NK-92 treated with Interleukin-12 subunit alpha and Interleukin-12 subunit beta, amount 100 ng/mL, for 24 hours (cell line): ENCODE data around the gene RCC1.
"Not testable (repeated sequence)": the region's sequence is repeated elsewhere in the genome, so short reads cannot be mapped to it uniquely, and the experiment has no call there.

Experiments
- DNase-seq: peaks from one replicate; lab custom pipeline; 2025; lab: John Stamatoyannopoulos, UW

Gene RCC1, protein sequence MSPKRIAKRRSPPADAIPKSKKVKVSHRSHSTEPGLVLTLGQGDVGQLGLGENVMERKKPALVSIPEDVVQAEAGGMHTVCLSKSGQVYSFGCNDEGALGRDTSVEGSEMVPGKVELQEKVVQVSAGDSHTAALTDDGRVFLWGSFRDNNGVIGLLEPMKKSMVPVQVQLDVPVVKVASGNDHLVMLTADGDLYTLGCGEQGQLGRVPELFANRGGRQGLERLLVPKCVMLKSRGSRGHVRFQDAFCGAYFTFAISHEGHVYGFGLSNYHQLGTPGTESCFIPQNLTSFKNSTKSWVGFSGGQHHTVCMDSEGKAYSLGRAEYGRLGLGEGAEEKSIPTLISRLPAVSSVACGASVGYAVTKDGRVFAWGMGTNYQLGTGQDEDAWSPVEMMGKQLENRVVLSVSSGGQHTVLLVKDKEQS

GRCh38 chr1:28505406-28506187 lies at the start of gene RCC1:
Gene RCC1, plus strand, starts transcription at chr1:28506043. Its CDS starts 23,824 bp downstream, at chr1:28529867.
- DNase-seq: peak; percentile 94

DNA sequence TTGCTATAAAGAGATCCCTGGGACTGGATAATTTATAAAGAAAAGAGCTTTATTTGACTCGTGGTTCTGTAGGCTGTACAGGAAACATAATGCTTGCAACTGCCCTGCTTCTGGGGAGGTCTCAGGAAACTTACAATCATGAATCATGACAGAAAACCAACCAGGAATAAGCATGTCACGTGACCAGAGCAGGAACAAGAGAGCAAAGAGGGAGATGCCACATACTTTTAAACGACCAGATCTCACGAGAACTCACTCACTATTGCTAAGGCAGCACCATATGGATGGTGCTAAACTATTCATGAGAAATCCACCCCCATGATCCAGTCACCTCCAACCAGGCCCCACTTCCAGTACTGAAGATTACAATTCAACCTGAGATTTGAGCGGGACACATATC lies 49.8 kb upstream of the RCC1 start:
- DNase-seq: no peak

GRCh38 chr1:28457678-28458077 lies 48.2 kb upstream of the RCC1 start:
- DNase-seq: no peak

- DNase-seq: no peak
Observed at GRCh38 chr1:28458237-28459228, 47.3 kb upstream of the RCC1 start.

- DNase-seq: no peak
Observed at GRCh38 chr1:28466226-28466778, 39.5 kb upstream of the RCC1 start.

DNA sequence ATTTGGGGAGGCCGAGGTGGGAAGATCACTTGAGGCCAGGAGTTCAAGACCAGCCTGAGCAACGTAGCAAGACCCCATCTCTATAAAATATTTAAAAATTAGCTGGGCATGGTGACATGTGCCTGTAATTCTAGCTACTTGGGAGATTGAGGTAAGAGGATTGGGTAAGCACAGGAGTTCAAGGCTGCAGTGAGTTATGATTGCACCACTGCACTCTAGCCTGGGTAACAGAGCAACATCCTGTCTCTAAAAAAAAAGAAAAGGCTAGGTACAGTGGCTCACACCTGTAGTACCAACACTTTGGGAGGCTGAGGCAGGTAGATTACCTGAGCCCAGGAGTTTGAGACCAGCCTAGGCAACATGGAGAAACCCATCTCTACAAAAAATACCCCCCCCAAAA lies 35.7 kb upstream of the RCC1 start:
- DNase-seq: no peak

DNA sequence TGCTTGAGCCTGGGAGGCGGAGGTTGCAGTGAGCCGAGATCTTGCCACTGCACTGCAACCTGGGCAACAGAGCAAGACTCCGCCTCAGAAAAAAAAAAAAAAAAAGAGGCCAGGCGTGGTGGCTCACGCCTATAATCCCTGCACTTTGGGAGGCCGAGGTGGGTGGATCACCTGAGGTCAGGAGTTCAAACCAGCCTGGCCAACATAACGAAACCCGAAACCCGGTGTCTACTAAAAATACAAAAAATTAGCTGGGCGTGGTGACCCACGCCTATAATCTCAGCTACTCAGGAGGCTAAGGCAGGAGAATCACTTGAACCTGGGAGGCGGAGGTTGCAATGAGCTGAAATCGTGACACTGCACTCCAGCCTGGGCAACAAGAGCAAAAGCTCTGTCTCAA lies 26.3 kb upstream of the RCC1 start:
- not testable (repeated sequence) for DNase-seq

GRCh38 chr1:28480308-28480707 lies 25.5 kb upstream of the RCC1 start:
- no peak for DNase-seq

GRCh38 chr1:28482138-28482537 lies 23.7 kb upstream of the RCC1 start:
- no peak for DNase-seq

DNA sequence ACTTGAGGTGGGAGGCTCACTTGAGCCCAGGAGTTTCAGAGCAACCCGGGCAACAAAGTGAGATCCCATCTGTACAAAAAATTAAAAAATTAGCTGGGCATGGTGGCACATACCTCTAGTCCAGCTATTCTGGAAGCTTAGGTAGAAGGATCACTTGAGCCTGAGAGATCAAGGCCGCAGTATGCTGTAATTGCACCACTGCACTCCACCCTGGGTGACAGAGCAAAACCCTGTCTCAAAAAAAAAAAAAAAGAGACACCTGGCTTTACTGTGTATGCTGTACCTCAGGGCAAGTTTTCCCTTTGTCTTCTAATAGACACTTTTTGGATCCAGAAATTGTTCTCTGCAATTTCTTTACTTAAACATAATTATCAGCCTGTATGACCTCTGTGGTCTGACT lies 23.1 kb upstream of the RCC1 start:
- DNase-seq: no peak

- DNase-seq: no peak
Observed at GRCh38 chr1:28494737-28495136, 11.1 kb upstream of the RCC1 start.

DNA sequence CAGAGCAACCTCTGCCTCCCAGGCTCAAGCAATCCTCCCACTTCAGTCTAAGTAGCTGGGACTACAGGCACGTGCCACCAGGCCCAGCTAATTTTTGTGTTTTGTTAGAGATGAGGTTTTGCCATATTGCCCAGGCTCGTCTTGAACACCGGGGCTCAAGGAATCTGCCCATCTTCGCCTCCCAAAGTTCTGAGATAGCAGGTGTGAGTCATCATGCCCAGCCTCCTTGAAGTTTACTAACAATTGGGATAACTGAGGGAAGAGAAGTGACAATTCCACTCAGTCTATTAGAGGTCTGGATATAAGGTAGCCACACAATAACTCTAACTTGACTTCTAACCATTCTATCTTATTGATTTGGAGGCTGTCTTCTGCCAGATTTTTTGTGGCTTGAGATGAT lies 6.3 kb upstream of the RCC1 start:
- no peak for DNase-seq

GRCh38 chr1:28501925-28502324 lies 3.9 kb upstream of the RCC1 start:
- no peak for DNase-seq

- DNase-seq: no peak
Observed at GRCh38 chr1:28503117-28503516, 2.7 kb upstream of the RCC1 start.

GRCh38 chr1:28506907-28507246 lies 1.0 kb downstream of the RCC1 start:
- DNase-seq: no peak

GRCh38 chr1:28507247-28507645 lies 1.4 kb downstream of the RCC1 start:
- no peak for DNase-seq

- DNase-seq: no peak
Observed at GRCh38 chr1:28507646-28508434, 2.0 kb downstream of the RCC1 start.

DNA sequence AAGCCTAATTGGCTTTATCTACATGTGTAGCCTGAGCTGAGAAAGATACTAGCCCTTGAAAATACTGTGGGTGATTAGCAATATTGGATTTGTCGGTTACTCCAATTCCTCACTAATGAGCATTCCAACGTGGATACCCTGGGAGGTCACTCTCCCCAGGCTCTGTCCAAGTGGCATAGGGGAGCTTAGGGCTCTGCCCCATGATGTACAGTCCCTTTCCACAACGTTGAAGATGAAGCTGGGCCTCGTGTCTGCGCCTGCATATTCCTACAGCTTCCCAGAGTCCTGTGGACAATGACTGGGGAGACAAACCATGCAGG lies 2.6 kb downstream of the RCC1 start:
- no peak for DNase-seq

GRCh38 chr1:28509705-28510272 lies 3.9 kb downstream of the RCC1 start:
- no peak for DNase-seq

- DNase-seq: no peak
Observed at GRCh38 chr1:28510273-28510969, 4.6 kb downstream of the RCC1 start.
